K562 (cell line): ENCODE data around the gene CPTP. TPM values are rescaled to one million over a fixed set of nuclear protein-coding genes. Genes with fewer than 3 reads are reported as not detected.
A peak's percentile ranks its signal among the peaks of the same experiment; 100 is the strongest.

Source experiments
- CREB1 ChIP-seq, 2 experiments: sonication (generic) in 1 of 2; formaldehyde crosslinking in 1 of 2; IDR thresholded peaks; 2 replicates each; pipeline versions ENCODE4 v1.6.1 to v1.8.0; 2012 to 2022; ENCODE audit warnings: inconsistent platforms in 1 of 2, mild to moderate bottlenecking in 1 of 2, missing genetic modification reagents in 1 of 2, moderate library complexity in 1 of 2
- FOXP1 ChIP-seq: sonication (generic); formaldehyde crosslinking; IDR thresholded peaks from 2 replicates; pipeline ENCODE4 v1.8.0; 2022; ENCODE audit warnings: mild to moderate bottlenecking, missing genetic modification reagents
- HDAC8 ChIP-seq: fragments of 450-650 bp; IDR thresholded peaks from 2 replicates; pipeline ENCODE4 v1.6.1; 2016; ENCODE audit warnings: mild to moderate bottlenecking, missing genetic modification characterization, moderate library complexity, missing compliant biosample characterization
- HNRNPL ChIP-seq: fragments of 200-400 bp; formaldehyde crosslinking; IDR thresholded peaks from 2 replicates; pipeline ENCODE4 v1.6.1; 2017; ENCODE audit warnings: low read depth, mild to moderate bottlenecking, low read length
- NCOA1 ChIP-seq: fragments of 450-650 bp; IDR thresholded peaks from 2 replicates; pipeline ENCODE4 v1.6.1; 2016; ENCODE audit warnings: low read depth
- SP1 ChIP-seq: sonication (generic); formaldehyde crosslinking; IDR thresholded peaks from 2 replicates; pipeline ENCODE4 v1.8.1; 2022; ENCODE audit warnings: mild to moderate bottlenecking, missing genetic modification reagents
- ZBTB2 ChIP-seq: fragments of 450-650 bp; IDR thresholded peaks from 2 replicates; pipeline ENCODE4 v1.6.1; 2016; ENCODE audit warnings: antibody characterized with exemption
- ZFX ChIP-seq: sonication (generic); formaldehyde crosslinking; IDR thresholded peaks from 2 replicates; pipeline ENCODE4 v1.8.0; 2022; ENCODE audit warnings: mild to moderate bottlenecking, missing genetic modification reagents, moderate library complexity
- ZNF436 ChIP-seq: fragments of 250-450, 450-650 bp; sonication (Bioruptor Pico); formaldehyde crosslinking; IDR thresholded peaks from 2 replicates; pipeline ENCODE4 v1.7.0; 2020; ENCODE audit warnings: mild to moderate bottlenecking
- polyA plus RNA-seq, 8 experiments: library from polyadenylated mRNA; depleted of rRNA in 4 of 8; stranded (reverse) in 5 of 8; unstranded in 3 of 8; fragments of >200 nt; fragmentation: Nextera tagmentation in 2 of 8; fragmentation: Illumina TruSeq in 1 of 8; extraction: Ambion mirVana in 2 of 8; extraction: Trizol in 1 of 8; gene quantifications; 2 replicates each; pipeline versions ENCODE4 v1.2.1 to v1.2.3, GENCODE V29; 2011 to 2014; ENCODE audit warnings: inconsistent platforms in 1 of 8, missing spikeins in 1 of 8
- total RNA-seq, 7 experiments: library from RNA; depleted of rRNA in 6 of 7; stranded (reverse); fragments of >200 nt in 6 of 7; fragmentation: Illumina TruSeq in 2 of 7; extraction: Trizol in 2 of 7; gene quantifications; 2 replicates each; pipeline versions ENCODE4 v1.2.1 to v1.2.3, GENCODE V29; 2011 to 2021; ENCODE audit warnings: low replicate concordance in 1 of 7

CPTP gene
- total and polyA plus RNA-seq, 9 of the 15 experiments (the other 6 are each of a cell fraction or from before 2014, with no cell fraction given), result 0.11 to 25.8 (median 3.5) TPM

GRCh38 chr1:1307261-1307922 lies 17.2 kb upstream of the CPTP start (continued):
- TF ChIP-seq FOXP1 (0 out of 2 replicates have a peak, but pooled peaks have one; percentile 23), ZFX (CRISPR knock-in tag) (peak; percentile 68; the same call in 1 of the 2 replicates), CREB1 (IDR thresholded peaks at IDR 0.05) (no peak), CREB1 (CRISPR knock-in tag; IDR thresholded peaks at IDR 0.05) (peak; percentile 52; the same call in 1 of the 2 replicates), ZNF436 (no peak), HDAC8 (no peak), NCOA1 (no peak), HNRNPL (peak; percentile 53; the same call in 1 of the 2 replicates), ZBTB2 (peak; percentile 38; the same call in 1 of the 2 replicates), SP1 (CRISPR knock-in tag) (peak; percentile 50; the same call in 1 of the 2 replicates)
